Gastrocnemius medialis (tissue), 4 donors: ENCODE data around the gene VEGFA.
A peak's percentile ranks its signal among the peaks of the same experiment; 100 is the strongest.

Source experiments
- POLR2A ChIP-seq, 2 donors: fragments of 450-650 bp; IDR thresholded peaks; one replicate each; pipeline ENCODE4 v1.6.1; 2017; ENCODE audit warnings: antibody characterized with exemption in 2 of 2, mild to moderate bottlenecking in 2 of 2, moderate library complexity in 2 of 2
- TF ChIP-seq, protein P1 (sequence below), 5 experiments: fragments of 450-650 bp in 3 of 5; fragments of 200-600 bp in 2 of 5; sonication (generic) in 2 of 5; IDR thresholded peaks in 4 of 5; conservative IDR thresholded peaks in 1 of 5; 1 replicate in 4 of 5; 2 replicates in 1 of 5; pipeline ENCODE4 v1.5.1; 2016 to 2019; ENCODE audit warnings: antibody characterized with exemption in 5 of 5, mild to moderate bottlenecking in 3 of 5, moderate library complexity in 3 of 5

- TF ChIP-seq, protein P1, sequence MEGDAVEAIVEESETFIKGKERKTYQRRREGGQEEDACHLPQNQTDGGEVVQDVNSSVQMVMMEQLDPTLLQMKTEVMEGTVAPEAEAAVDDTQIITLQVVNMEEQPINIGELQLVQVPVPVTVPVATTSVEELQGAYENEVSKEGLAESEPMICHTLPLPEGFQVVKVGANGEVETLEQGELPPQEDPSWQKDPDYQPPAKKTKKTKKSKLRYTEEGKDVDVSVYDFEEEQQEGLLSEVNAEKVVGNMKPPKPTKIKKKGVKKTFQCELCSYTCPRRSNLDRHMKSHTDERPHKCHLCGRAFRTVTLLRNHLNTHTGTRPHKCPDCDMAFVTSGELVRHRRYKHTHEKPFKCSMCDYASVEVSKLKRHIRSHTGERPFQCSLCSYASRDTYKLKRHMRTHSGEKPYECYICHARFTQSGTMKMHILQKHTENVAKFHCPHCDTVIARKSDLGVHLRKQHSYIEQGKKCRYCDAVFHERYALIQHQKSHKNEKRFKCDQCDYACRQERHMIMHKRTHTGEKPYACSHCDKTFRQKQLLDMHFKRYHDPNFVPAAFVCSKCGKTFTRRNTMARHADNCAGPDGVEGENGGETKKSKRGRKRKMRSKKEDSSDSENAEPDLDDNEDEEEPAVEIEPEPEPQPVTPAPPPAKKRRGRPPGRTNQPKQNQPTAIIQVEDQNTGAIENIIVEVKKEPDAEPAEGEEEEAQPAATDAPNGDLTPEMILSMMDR (IDR thresholded peaks at IDR 0.05 in 4 of 5, conservative IDR thresholded peaks at IDR 0.05 in 1 of 5), result peak; percentile 86 to 96 (median 95)
- TF ChIP-seq POLR2A (IDR thresholded peaks at IDR 0.05), result peak; percentile 75 to 76
These were observed 4.9 kb downstream of the VEGFA start for GRCh38 chr6:43774776-43775534.
